ENCODE results near the gene SCN2B. TPM values are rescaled to one million over a fixed set of nuclear protein-coding genes. Genes with fewer than 3 reads are reported as not detected.
A peak's percentile ranks its signal among the peaks of the same experiment; 100 is the strongest.

The SCN2B gene
- total and polyA plus RNA-seq, 10 of the 15 experiments (the other 5 are each of a cell fraction or from before 2014, with no cell fraction given): 0.01 TPM; not detected in 9

- CTCF ChIA-PET: interaction anchor here (1.1 to 4.8 kb wide), 4 partner anchors 11 to 23 kb away, joined by 3 to 37 read pairs (median 12); no protein-coding TSS in a partner anchor
- Histone ChIP-seq H3K4me1 (ENCODE audit: control insufficient read depth, insufficient read depth, low read length) (no peaks in the 10 kb centered on the region), H3K4me3 (no peak overlapping the region), H3K9me3 (replicated peaks; ENCODE audit: control insufficient read depth, insufficient read depth, low read length) (no peaks in the 10 kb centered on the region), H3K36me3 (ENCODE audit: control insufficient read depth in 2 of 2, insufficient read depth in 2 of 2, low read length in 1 of 2) (no peaks in the 10 kb centered on the region), H3K4me2 (ENCODE audit: control insufficient read depth, insufficient read depth) (no peak overlapping the region), H3K27me3 (replicated peaks in 1 of 2; ENCODE audit: control insufficient read depth in 2 of 2, insufficient read depth in 2 of 2, low read length in 1 of 2) (peaks cover 26 to 29% of the 10 kb centered on the region in 2 experiments), H2AFZ (ENCODE audit: control insufficient read depth, low read depth, low read length) (no peak overlapping the region), H3K27ac (ENCODE audit: control insufficient read depth, insufficient read depth) (no peak overlapping the region), H3K79me2 (ENCODE audit: control insufficient read depth, insufficient read depth, low read length) (no peaks in the 10 kb centered on the region), H4K20me1 (ENCODE audit: control insufficient read depth, insufficient read depth) (no peaks in the 10 kb centered on the region), H3K9ac (ENCODE audit: control insufficient read depth, insufficient read depth, low read length) (no peak overlapping the region)
- RAD21 ChIA-PET (ENCODE audit: unreplicated experiment): no interaction called here
- POLR2A ChIA-PET: no interaction called here
- in situ Hi-C loops (cut with MboI): no loop called here
- peak; percentile 44; the same call in 2 of the 3 replicates for ATAC-seq
- no peak for DNase-seq (ENCODE audit: low read depth, low spot score)
- FAIRE-seq: no peak
- intact Hi-C loops (cut with micrococcal nuclease; ENCODE audit: unreplicated experiment): no loop called here
- no TSS peak for BruUV-seq (replicated peaks)
- SMC1A ChIA-PET (ENCODE audit: uncharacterized antibody, unreplicated experiment): interaction anchor here (0.8 to 1.4 kb wide), 3 partner anchors 28 to 107 kb away, joined by 4 read pairs; partner anchors contain the start of gene JAML
- 13% methylated on average over 20 of the region's 21 CpGs for WGBS (ENCODE audit: insufficient coverage, insufficient replicate concordance, low lambda C conversion rate, missing lambda C conversion rate)
- TF ChIP-seq BCL3 (IDR thresholded peaks at IDR 0.05; ENCODE audit: borderline replicate concordance, insufficient read depth, low read depth, low read length, poor library complexity, severe bottlenecking): no peak
- TF ChIP-seq ZNF622 (IDR thresholded peaks at IDR 0.05): no peak
- TF ChIP-seq RFX5 (IDR thresholded peaks at IDR 0.05; ENCODE audit: low read depth, low read length): no peak
- no peak for TF ChIP-seq BRCA1 (IDR thresholded peaks at IDR 0.05; ENCODE audit: low read depth, low read length)
- TF ChIP-seq MLLT1 (IDR thresholded peaks at IDR 0.05): no peak
- no peak for TF ChIP-seq NRF1 (conservative IDR thresholded peaks at IDR 0.05; ENCODE audit: low read depth, low read length)
- TF ChIP-seq ETV6 (conservative IDR thresholded peaks at IDR 0.05 in 1 of 2, IDR thresholded peaks at IDR 0.05 in 1 of 2; ENCODE audit: borderline replicate concordance in 1 of 2, low read depth in 1 of 2): no peak
- no peak for TF ChIP-seq HDAC2 (IDR thresholded peaks at IDR 0.05)
- TF ChIP-seq SUPT20H (IDR thresholded peaks at IDR 0.05; ENCODE audit: borderline replicate concordance, control insufficient read depth, low read depth, low read length): no peak
- TF ChIP-seq STAT1 (conservative IDR thresholded peaks at IDR 0.05): no peak
- no peak for TF ChIP-seq PML (IDR thresholded peaks at IDR 0.05; ENCODE audit: low read length)
- TF ChIP-seq CREM (IDR thresholded peaks at IDR 0.05; ENCODE audit: low read depth): no peak
- TF ChIP-seq EP300 (IDR thresholded peaks at IDR 0.05; ENCODE audit: borderline replicate concordance in 1 of 2, control insufficient read depth in 1 of 2, low read depth in 2 of 2, low read length in 2 of 2): no peak
- TF ChIP-seq JUND (IDR thresholded peaks at IDR 0.05; ENCODE audit: low read depth, low read length): no peak
- TF ChIP-seq FOS (IDR thresholded peaks at IDR 0.05; ENCODE audit: borderline replicate concordance, extremely low read depth, insufficient read length): no peak
Observed at GRCh38 chr11:118156531-118157185, 19.8 kb downstream of the SCN2B start.
